Neural crest cell (in vitro differentiated cells): ENCODE results near the gene AMER1. TPM values are rescaled to one million over a fixed set of nuclear protein-coding genes. Genes with fewer than 3 reads are reported as not detected.

Experiments used
- DNase-seq: peaks from one replicate; pipeline ENCODE4 v3.0.0; 2021; ENCODE audit warnings: low read depth, mixed read lengths, low spot score
- H3K27ac Mint-ChIP-seq: one replicate; pipeline ENCODE4 v1.8.0; 2021; ENCODE audit warnings: mild to moderate bottlenecking, mixed read lengths; ENCODE audit not compliant: unreplicated experiment
- H3K27me3 Mint-ChIP-seq: 2 replicates; pipeline ENCODE4 v1.8.0; 2021; ENCODE audit warnings: low read depth, mild to moderate bottlenecking, mixed read lengths
- H3K36me3 Mint-ChIP-seq: 2 replicates; pipeline ENCODE4 v1.8.0; 2021; ENCODE audit warnings: low read depth, mild to moderate bottlenecking, mixed read lengths
- H3K4me1 Mint-ChIP-seq: 2 replicates; pipeline ENCODE4 v1.8.0; 2021; ENCODE audit warnings: mixed read lengths
- H3K4me3 Mint-ChIP-seq: one replicate; pipeline ENCODE4 v1.8.0; 2021; ENCODE audit warnings: mild to moderate bottlenecking, mixed read lengths
- H3K9me3 Mint-ChIP-seq: 2 replicates; pipeline ENCODE4 v1.8.0; 2021; ENCODE audit warnings: mixed read lengths
- CTCF ChIP-seq: fragments of 200-600 bp; sonication (generic); conservative IDR thresholded peaks from 2 replicates; pipeline ENCODE4 v1.5.0; 2021; ENCODE audit warnings: antibody characterized with exemption, mild to moderate bottlenecking
- total RNA-seq: library from RNA; stranded (reverse); gene quantifications from 2 replicates; pipeline ENCODE4 v1.2.1, GENCODE V29; 2021

The AMER1 gene
- total RNA-seq, 1 donor from 2014 or later: 12.8 TPM

GRCh38 chrX:64182208-64182607 is 23.3 kb downstream of the AMER1 start:
- no peaks in the 10 kb centered on the region for H3K36me3 Mint-ChIP-seq
- no peak overlapping the region for H3K27ac Mint-ChIP-seq
- no peak overlapping the region for H3K4me3 Mint-ChIP-seq
- H3K27me3 Mint-ChIP-seq: no peaks in the 10 kb centered on the region
- no peak for TF ChIP-seq CTCF
- DNase-seq: no peak
- no peaks in the 10 kb centered on the region for H3K9me3 Mint-ChIP-seq
- H3K4me1 Mint-ChIP-seq: no peaks in the 10 kb centered on the region

- H3K9me3 Mint-ChIP-seq: peaks cover 3% of the 10 kb centered on the region
- DNase-seq: no peak
These were observed 28.6 kb downstream of the AMER1 start for GRCh38 chrX:64176876-64177275.

DNA sequence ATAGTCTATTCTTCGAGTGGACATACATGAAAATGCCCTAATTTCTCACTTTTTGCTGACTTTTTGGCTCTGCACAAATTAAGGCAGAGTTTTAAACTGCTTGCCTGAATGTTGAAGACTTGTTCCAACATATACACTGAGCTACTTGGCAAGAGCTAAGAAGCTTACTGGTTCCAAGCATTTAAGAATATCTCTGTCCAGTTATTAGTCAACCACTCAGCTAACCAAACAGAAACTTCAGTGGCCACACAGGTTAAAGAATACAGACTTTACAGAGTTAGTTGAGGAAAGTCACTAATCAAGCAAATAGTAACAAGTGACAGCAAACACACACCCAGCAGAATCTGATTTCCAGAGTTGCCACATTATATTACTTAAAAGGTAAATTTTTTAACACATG is 35.5 kb downstream of the AMER1 start:
- H3K4me3 Mint-ChIP-seq: no peak overlapping the region
- H3K36me3 Mint-ChIP-seq: peaks cover 2% of the 10 kb centered on the region
- peaks cover 11% of the 10 kb centered on the region for H3K9me3 Mint-ChIP-seq
- TF ChIP-seq CTCF: no peak
- no peaks in the 10 kb centered on the region for H3K27me3 Mint-ChIP-seq
- no peak overlapping the region for H3K27ac Mint-ChIP-seq
- H3K4me1 Mint-ChIP-seq: no peaks in the 10 kb centered on the region
- no peak for DNase-seq

More at GRCh38 chrX:64176876-64177275, 28.6 kb downstream of the AMER1 start:
- Mint-ChIP-seq H3K27ac (no peak overlapping the region), H3K4me1 (no peaks in the 10 kb centered on the region), H3K36me3 (no peaks in the 10 kb centered on the region), H3K4me3 (no peak overlapping the region), H3K27me3 (no peaks in the 10 kb centered on the region)
- no peak for TF ChIP-seq CTCF

- no peak for DNase-seq
- TF ChIP-seq CTCF: no peak
- H3K27me3 Mint-ChIP-seq: no peaks in the 10 kb centered on the region
- H3K27ac Mint-ChIP-seq: no peak overlapping the region
- peaks cover 9% of the 10 kb centered on the region for H3K36me3 Mint-ChIP-seq
- peaks cover 17% of the 10 kb centered on the region for H3K9me3 Mint-ChIP-seq
- no peaks in the 10 kb centered on the region for H3K4me1 Mint-ChIP-seq
- H3K4me3 Mint-ChIP-seq: no peak overlapping the region
These were observed 52.7 kb downstream of the AMER1 start for GRCh38 chrX:64152857-64153256.

DNA sequence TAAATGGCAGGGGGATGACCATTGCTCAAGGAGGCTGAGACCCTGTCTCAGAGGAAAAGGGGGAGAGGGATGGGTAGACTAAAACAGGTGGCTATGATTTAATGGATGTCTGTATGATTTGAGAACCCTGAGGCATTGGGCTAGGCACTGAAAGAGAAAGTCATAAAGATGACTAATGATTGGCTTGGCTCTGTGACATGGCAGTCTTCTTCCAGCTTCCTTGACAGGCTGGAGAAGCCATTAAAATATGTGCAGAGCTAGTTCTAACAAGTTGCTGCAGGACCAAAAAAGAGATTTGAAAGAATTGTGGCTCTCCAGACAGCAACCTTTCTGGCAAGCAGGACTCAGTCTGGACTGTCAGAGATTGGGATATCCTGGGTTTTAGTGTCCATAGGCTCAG is 53.6 kb downstream of the AMER1 start:
- Mint-ChIP-seq H3K9me3 (peaks cover 19% of the 10 kb centered on the region), H3K27me3 (no peaks in the 10 kb centered on the region), H3K36me3 (peaks cover 9% of the 10 kb centered on the region), H3K4me3 (no peak overlapping the region), H3K4me1 (no peaks in the 10 kb centered on the region), H3K27ac (no peak overlapping the region)
- no peak for DNase-seq
- TF ChIP-seq CTCF: no peak

GRCh38 chrX:64150775-64151174 is 54.7 kb downstream of the AMER1 start:
- TF ChIP-seq CTCF: no peak
- no peak for DNase-seq
- Mint-ChIP-seq H3K4me1 (no peaks in the 10 kb centered on the region), H3K27ac (no peak overlapping the region), H3K27me3 (no peaks in the 10 kb centered on the region), H3K9me3 (peaks cover 19% of the 10 kb centered on the region), H3K4me3 (no peak overlapping the region), H3K36me3 (peaks cover 9% of the 10 kb centered on the region)
